Right ventricle myocardium inferior (tissue), 1 donor: Measurements from ENCODE around the gene EIF4E1B. TPM values are rescaled to one million over a fixed set of nuclear protein-coding genes. Genes with fewer than 3 reads are reported as not detected.

ENCODE experiments used
- ATAC-seq: fragments of 200-7000 bp; cut with Tn5 transposase; one replicate; pipeline ENCODE4 v1.9.1; 2020; ENCODE audit warnings: mild to moderate bottlenecking, moderate library complexity
- DNase-seq: peaks from one replicate; pipeline ENCODE4 v3.0.0; 2021; ENCODE audit errors: missing footprints
- intact Hi-C: fragments of 100-400 bp; cut with DNase I; formaldehyde crosslinking; loops from one replicate; pipeline ENCODE4 v1.11.0; 2022
- total RNA-seq: library from RNA; stranded (reverse); fragmentation: NEBNext Ultra II Directional; extraction: Animal tissue kit (Norgen Biotek cat#: 25700); gene quantifications from one replicate; pipeline ENCODE4 v1.2.1, GENCODE V29; 2021
- donor health status: DM: no; HTN: yes; CAD: no; lungs with severe emphysema.

EIF4E1B gene
- total RNA-seq, 1 donor from 2014 or later = not detected

GRCh38 chr5:176673651-176674583 is 43.4 kb downstream of the EIF4E1B start:
- ATAC-seq (no peak), DNase-seq (no peak)
- intact Hi-C loops = no loop called here

- DNase-seq (no peak), ATAC-seq (no peak)
- intact Hi-C loops = no loop called here
Measured at GRCh38 chr5:176674799-176675198, 44.3 kb downstream of the EIF4E1B start.

DNA sequence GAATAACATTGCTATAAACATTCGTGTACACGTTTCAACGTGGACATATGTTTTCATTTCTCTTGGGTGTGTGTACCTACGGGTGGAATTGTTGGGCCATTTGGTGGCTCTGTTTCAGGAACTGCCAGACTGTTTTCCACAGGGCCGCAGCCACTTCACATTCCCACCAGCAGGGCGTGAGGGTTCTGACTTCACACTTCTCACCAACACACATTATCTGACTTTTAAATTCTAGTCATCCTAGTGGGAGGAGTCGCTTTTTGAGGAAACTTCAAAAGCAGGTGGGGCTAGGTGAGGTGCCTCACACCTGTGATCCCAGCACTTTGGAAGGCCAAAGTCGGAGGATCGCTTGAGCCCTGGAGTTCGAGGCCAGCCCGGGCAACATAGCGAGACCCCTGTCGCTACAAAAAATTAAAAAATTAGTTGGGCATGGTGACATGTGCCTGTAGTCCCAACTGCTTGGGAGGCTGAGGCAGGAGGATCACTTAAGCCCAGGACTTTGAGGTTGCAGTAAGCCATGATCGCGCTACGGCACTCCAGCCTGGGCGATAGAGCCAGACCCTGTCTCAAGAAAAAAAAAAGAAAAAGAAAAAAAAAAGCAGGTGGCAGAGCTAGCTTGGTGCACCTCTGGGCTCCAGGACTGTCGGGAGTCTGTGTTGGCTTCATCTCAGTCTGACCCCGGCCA is 45.3 kb downstream of the EIF4E1B start:
- DNase-seq (no peak), ATAC-seq (no peak)
- intact Hi-C loops = no loop called here

GRCh38 chr5:176676361-176676824 is 45.9 kb downstream of the EIF4E1B start:
- DNase-seq = no peak
- peak; percentile 4 for ATAC-seq

DNA sequence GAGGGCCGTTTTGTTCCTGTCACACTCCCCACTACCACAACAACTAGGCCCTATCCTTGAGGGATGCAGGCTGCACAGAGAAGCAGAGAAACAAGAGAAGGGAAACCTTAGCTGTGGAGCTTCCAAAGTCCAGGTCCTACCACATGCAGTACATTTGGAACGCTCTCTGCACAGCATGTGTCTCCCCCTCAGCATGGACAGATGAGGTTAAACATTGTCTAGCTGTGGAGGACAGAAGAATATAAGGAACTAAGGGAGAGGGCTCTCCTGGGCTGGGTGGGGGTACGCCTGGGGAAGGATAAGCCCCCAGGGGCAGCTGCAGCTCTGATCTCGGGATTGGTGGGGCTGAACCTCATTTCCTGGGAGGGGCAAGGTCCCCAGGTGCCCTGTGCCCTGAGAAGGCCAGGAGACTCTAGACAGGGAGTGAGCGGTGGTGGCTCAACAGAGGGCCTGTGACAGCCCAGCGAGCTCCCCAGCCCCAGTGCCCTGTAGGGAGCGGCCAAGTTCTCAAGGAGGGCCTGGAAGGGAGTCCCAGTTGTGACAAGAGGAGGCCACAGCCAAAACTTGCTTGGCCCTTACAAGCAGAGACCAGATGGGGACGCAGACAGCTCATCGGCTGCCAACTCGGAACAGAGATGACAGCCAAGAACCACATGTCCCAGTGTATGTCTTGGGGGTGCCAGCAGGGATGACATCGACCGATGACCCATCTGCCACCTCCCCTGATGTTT is 46.9 kb downstream of the EIF4E1B start:
- intact Hi-C loops = no loop called here
- DNase-seq (peak; percentile 79), ATAC-seq (peak; percentile 72)

More at GRCh38 chr5:176676361-176676824, 45.9 kb downstream of the EIF4E1B start:
- intact Hi-C loops = no loop called here

DNA sequence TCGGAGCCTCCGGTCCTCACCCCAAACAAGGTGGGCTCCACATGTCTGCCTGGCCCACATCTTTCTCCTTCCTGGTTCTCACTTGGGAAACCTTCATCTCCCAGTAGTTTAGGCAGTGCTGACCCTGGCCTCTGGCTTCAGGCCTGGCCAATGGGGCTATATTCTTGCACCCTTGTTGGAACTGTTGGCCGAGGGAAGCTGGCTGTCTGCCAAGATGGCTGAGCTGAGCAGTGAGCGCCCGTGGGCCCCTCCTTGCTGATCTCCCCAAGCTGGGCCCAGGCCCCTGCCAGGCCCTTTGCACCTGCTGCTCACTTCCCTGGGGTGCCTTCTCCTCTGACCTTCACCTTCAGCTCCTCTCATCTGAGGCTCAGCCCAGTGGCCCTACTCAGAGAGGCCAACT is 48.1 kb downstream of the EIF4E1B start:
- no peak for ATAC-seq
- intact Hi-C loops = no loop called here
- no peak for DNase-seq

GRCh38 chr5:176679365-176680225 is 49.1 kb downstream of the EIF4E1B start:
- ATAC-seq = peak; percentile 44

GRCh38 chr5:176680226-176680563 is 49.7 kb downstream of the EIF4E1B start:
- DNase-seq (no peak), ATAC-seq (no peak)
- intact Hi-C loops = no loop called here

More at GRCh38 chr5:176679365-176680225, 49.1 kb downstream of the EIF4E1B start:
- intact Hi-C loops = no loop called here
- no peak for DNase-seq

GRCh38 chr5:176682016-176682531 is 51.6 kb downstream of the EIF4E1B start:
- intact Hi-C loops = no loop called here
- ATAC-seq (no peak), DNase-seq (no peak)

DNA sequence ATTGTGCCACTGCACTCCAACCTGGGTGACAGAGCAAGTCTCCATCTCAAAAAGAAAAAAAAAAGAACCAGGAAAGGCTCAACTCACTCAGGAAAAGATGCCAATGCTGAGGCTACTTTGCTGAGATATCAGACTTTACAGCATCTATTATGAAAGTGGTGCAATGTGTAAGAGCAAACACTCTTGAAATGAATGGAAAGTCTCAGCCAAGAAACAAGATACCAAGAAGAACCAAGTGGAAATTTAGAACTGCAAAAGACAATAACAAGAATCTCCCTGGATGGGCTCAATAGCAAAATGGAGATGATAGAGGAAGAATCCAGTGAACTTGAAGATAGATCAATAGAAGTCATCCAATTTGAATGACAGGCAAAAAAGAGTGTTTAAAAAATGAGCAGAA is 54.5 kb downstream of the EIF4E1B start:
- DNase-seq (no peak), ATAC-seq (no peak)
- intact Hi-C loops = no loop called here

- intact Hi-C loops = no loop called here
- ATAC-seq (no peak), DNase-seq (no peak)
Measured at GRCh38 chr5:176687247-176687646, 56.8 kb downstream of the EIF4E1B start.

DNA sequence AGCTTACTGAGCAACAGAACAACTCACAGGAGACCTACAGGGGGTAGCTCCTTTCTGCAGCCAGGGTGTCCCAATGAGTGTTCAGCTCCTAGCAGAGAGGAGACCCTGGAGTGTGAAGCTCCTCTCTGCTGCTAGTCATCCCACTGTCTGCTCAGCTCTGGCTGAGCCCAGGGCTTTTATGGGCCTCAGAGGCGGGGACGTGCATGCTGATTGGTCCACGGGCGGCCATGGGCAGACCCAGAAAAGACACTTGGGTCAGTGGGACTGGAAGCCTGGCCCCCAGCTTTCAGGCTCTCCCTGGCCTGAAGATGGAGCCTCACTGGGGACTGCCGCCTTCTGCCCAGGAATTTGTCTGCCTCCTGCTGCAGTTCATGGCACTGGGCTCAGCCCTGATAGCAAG is 57.4 kb downstream of the EIF4E1B start:
- no peak for DNase-seq
- intact Hi-C loops = no loop called here
- no peak for ATAC-seq

DNA sequence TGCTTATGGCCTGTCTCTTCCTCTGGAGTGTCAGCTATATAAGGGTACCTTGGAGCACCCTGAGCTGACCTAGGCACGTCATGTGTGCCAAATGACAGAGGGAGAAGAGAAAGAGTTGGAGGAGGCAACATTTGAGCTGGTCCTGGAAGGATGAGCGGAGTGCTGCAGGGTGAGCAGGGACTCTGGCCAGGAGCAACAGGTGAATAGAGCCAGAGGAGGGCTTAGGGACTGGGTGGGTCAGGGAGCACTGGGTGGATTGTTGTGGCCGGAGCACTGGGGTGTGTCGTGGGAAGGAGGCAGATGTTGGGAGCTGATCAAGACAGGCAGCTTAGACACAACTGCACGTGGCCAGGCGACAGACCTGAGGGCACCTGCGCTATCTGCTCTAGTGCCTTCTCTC is 60.4 kb downstream of the EIF4E1B start:
- intact Hi-C loops = no loop called here
- ATAC-seq (no peak), DNase-seq (no peak)

DNA sequence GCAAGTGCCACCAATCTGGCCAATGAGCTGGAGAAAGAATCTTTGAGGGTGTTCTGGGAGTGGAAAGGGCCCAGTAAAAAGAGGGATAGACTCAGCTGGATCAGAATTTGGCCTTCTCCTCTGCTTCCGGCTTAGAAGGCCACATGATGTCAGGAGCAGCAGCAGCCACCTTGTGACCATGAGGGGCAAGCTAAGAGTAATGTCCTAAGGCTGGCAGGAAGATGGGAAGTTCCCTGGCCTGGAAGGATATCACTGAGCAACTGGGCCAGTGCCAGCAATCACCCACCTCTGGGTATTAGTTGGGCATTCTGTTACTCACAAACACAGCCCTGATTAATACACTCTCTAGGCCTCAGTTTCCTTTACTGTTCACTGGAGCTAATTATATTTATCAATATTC is 61.0 kb downstream of the EIF4E1B start:
- ATAC-seq = no peak
- intact Hi-C loops = no loop called here
- no peak for DNase-seq

DNA sequence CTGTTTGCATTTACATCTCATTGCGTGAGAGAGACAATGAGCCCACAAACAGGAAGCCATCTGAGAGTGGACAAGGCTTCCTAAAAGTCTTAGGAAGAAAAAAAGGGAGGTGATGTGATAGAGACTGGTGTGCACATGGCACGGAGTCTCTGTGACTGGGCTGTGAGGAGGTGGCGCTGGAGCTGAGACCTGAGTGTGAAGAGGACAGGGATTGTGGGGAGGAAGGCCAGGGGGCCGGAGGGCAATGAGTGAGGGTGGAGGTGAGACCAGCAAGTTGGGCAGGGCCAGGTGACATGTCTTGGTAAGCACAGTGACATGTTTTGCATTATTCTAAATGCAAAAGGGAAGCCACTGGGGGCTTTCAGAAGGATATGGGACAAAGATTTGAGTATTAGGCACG is 61.9 kb downstream of the EIF4E1B start:
- intact Hi-C loops = no loop called here
- ATAC-seq = no peak
- DNase-seq = no peak

DNA sequence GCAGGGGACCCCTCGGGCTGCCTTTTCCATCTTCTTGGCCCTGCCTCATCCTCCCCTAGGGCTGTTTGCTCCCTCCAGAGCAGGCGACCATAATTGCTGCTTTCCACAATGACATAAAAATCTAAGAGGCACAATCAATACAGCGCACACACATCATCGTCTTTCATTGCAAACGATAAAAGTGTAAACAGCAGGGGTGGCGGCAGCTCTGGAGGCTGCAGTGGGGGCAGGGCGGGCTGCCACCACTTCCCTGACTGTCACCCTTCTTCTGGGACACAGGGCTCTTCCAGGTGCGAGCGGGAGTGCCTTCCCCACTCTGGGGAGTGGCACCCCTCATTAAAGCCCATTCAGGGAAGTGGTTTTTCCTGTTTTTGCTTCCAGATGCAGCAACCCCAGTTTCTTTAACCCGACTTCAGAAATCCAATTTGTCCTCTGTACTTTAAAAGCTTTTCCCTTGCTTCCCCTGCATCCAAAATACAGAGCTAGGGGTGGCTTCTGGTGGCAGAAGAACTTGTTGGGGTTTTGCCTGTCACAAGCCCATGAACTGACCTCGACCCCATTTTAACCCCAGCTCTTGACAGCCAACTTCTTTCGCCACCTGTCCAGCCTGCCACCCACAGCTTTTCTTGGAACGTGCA is 62.5 kb downstream of the EIF4E1B start:
- ATAC-seq = no peak
- intact Hi-C loops = no loop called here
- no peak for DNase-seq

- ATAC-seq = no peak
- DNase-seq = no peak
- intact Hi-C loops = no loop called here
Measured at GRCh38 chr5:176693477-176693851, 63.0 kb downstream of the EIF4E1B start.

DNA sequence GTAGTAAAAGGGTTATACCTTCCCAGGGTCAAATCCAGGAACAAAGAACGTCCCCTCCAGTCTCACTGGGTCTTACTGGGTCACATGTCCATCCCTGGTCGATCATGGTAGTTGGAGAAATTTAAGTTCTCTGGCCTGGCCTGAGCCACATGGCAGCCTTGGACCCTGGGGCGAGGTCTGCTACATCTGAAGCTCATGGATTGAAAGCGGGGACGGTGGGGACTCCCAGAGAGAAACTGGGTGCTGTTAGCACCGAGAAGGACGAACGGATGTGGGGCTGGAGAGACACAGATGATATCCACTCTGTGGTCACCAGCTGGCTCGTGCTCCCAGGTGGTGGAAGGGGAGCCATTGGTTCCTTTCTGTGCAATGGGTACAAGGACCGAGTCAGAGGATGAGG is 63.7 kb downstream of the EIF4E1B start:
- intact Hi-C loops = no loop called here
- DNase-seq (no peak), ATAC-seq (no peak)
